Measurements from ENCODE around the gene CLDN25.

- TF ChIP-seq EZH2 (IDR thresholded peaks at IDR 0.05; ENCODE audit: insufficient read depth, poor library complexity, severe bottlenecking) (no peak), EZH2phosphoT487 (IDR thresholded peaks at IDR 0.05; ENCODE audit: insufficient read depth, low read depth) (no peak)
These were observed 26.0 kb downstream of the CLDN25 start for GRCh38 chr11:113805640-113806039.
